BLaER1 treated with 17β-estradiol and CSF1 and Interleukin-3, amounts not matched to agents 10 nM and 100 nM (cell line): ENCODE data around the gene GDAP1L1.

ENCODE experiments used
- H3K27ac ChIP-seq, 11 experiments: shearing (Covaris generic); formaldehyde crosslinking; 2 replicates each; pipeline ENCODE4 v1.8.1; 2022
- H3K27me3 ChIP-seq, 11 experiments: shearing (Covaris generic); formaldehyde crosslinking; 2 replicates each; pipeline ENCODE4 v1.8.1; 2022
- H3K36me3 ChIP-seq, 11 experiments: shearing (Covaris generic); formaldehyde crosslinking; 2 replicates each; pipeline ENCODE4 v1.8.1; 2022
- H3K4me1 ChIP-seq, 10 experiments: shearing (Covaris generic); formaldehyde crosslinking; 2 replicates each; pipeline ENCODE4 v1.8.1; 2022
- H3K4me2 ChIP-seq, 11 experiments: shearing (Covaris generic); formaldehyde crosslinking; 2 replicates each; pipeline ENCODE4 v1.8.1; 2022
- H3K4me3 ChIP-seq, 10 experiments: shearing (Covaris generic); formaldehyde crosslinking; 2 replicates each; pipeline ENCODE4 v1.8.1; 2022
- H3K9ac ChIP-seq, 11 experiments: shearing (Covaris generic); formaldehyde crosslinking; 2 replicates each; pipeline ENCODE4 v1.8.1; 2022
- H3K9me3 ChIP-seq, 11 experiments: shearing (Covaris generic); formaldehyde crosslinking; replicated peaks in 1 of 11; 2 replicates each; pipeline ENCODE4 v1.8.1; 2022
- H4K20me1 ChIP-seq, 11 experiments: shearing (Covaris generic); formaldehyde crosslinking; 2 replicates each; pipeline ENCODE4 v1.8.1; 2022
- Cebpa-rat ChIP-seq, 11 experiments: shearing (Covaris generic); IDR thresholded peaks; 2 replicates each; pipeline ENCODE4 v1.8.1; 2022

GDAP1L1 gene

DNA sequence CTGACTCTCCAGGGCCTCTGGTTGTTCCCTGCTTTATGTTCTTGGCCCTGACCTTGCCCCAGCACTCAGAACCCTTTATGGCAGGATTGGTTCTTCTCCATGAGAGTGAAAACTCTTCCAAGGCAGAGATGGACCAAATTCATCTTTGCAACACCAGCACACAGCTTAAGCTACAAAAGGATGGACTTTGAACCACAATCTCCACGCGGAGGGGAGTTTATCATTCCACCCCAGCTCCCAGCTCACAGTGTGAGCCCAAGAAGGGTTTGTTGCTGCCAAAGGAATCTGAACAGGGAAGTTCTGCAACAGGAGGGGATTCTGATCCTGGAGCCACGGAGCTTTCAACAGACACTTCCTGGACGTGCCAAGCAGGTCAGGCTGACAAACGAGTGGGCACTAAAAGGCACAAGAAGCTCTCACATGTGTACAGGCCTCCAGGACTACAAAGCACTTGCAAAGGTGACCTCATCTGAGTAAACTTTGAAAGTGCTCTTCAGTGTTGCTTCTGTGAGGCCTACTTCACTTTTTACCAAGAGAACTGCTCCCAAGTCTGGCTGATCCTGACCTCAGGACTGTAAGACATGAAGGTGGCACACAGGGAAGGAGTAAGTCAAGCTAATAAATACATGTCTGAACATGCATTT, 55.0 kb downstream of the GDAP1L1 start:
- Histone ChIP-seq H4K20me1 (peaks cover 0 to 18% (median 8%) of the 10 kb centered on the region in 11 experiments; a peak in 5 of 22 replicates), H3K9ac (no peak overlapping the region), H3K4me1 (no peaks in the 10 kb centered on the region), H3K4me3 (no peak overlapping the region), H3K4me2 (no peak overlapping the region), H3K27me3 (no peaks in the 10 kb centered on the region), H3K36me3 (peaks cover 0 to 24% (median 11%) of the 10 kb centered on the region in 11 experiments; a peak in 14 of 22 replicates), H3K9me3 (no peaks in the 10 kb centered on the region), H3K27ac (no peak overlapping the region)
- TF ChIP-seq Cebpa-rat (IDR thresholded peaks at IDR 0.05) = no peak

DNA sequence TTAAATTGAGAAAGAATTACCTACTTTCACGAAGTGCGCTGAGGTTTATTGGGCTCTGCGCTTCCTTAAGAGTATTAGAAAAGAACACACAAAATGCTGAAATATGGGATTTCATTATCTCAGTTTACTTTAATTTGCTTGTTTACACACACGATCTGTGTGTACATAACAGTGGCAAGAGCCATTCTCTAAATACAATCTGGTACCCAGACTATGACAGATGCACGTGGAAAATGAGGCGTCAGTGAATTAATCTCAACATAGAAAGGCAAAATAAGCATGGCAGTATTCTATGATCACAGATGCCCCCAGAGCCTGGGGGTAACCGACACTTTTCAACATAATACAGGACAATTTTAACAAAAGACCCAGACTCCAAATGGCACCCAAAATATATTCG, 55.6 kb downstream of the GDAP1L1 start:
- Histone ChIP-seq H3K27me3 (no peaks in the 10 kb centered on the region), H3K9ac (no peak overlapping the region), H3K27ac (no peak overlapping the region), H3K9me3 (no peaks in the 10 kb centered on the region), H3K4me3 (no peak overlapping the region), H3K4me2 (no peak overlapping the region), H4K20me1 (peaks cover 0 to 18% (median 8%) of the 10 kb centered on the region in 11 experiments; a peak in 5 of 22 replicates), H3K36me3 (peaks cover 0 to 25% (median 11%) of the 10 kb centered on the region in 11 experiments; a peak in 14 of 22 replicates), H3K4me1 (no peaks in the 10 kb centered on the region)
- no peak for TF ChIP-seq Cebpa-rat (IDR thresholded peaks at IDR 0.05)

DNA sequence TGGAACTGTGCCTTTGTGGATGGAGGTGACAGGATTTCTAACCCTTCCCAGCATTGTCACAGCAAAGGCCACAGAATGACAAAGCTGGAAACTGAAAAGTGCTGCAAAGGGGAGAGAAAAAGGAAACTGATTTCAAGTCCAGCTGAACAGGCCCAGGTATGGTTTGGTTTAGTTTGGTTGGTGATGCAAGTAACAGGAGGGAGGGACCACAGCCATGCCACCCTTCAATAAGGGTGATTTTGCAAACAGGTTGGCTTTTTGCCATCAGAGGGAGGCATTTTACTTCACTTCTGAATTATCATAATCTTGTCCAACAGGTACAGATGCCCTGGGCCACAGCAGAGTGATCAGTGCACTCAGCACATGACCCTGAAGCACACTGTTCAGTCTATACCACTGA, 57.3 kb downstream of the GDAP1L1 start:
- H3K9me3 ChIP-seq = no peaks in the 10 kb centered on the region
- no peak overlapping the region for H3K4me2 ChIP-seq
- H3K27ac ChIP-seq = no peak overlapping the region
- H3K9ac ChIP-seq = no peak overlapping the region
- H4K20me1 ChIP-seq = peaks cover 0 to 18% (median 8%) of the 10 kb centered on the region in 11 experiments; a peak in 5 of 22 replicates
- no peak for TF ChIP-seq Cebpa-rat (IDR thresholded peaks at IDR 0.05)
- H3K27me3 ChIP-seq = no peaks in the 10 kb centered on the region
- no peak overlapping the region for H3K4me3 ChIP-seq
- H3K36me3 ChIP-seq = peaks cover 0 to 25% (median 11%) of the 10 kb centered on the region in 11 experiments; a peak in 14 of 22 replicates
- peaks cover 0 to 2% (median 1%) of the 10 kb centered on the region in 10 experiments; a peak in 9 of 20 replicates for H3K4me1 ChIP-seq

DNA sequence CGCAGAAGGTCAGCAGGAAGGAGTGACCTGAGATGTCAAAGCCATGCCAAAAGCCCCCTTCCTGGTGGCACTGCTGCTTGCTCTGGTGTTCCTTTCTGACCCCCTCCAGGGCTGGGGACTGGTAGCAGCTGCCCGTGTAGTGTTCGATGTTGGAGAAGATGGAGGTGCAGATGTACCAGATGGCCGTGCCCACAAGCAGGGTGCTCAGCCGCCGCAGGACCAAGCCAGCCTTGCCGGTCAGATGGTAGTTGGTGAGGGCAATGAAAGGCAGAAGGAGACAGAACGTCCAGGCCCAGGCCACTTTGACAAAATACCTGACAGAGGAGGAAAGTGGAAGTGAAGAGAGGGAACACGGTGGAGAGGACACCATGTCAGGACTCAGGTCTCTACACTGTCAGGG, 59.8 kb downstream of the GDAP1L1 start:
- peaks cover 0 to 25% (median 11%) of the 10 kb centered on the region in 11 experiments; a peak in 14 of 22 replicates for H3K36me3 ChIP-seq
- no peaks in the 10 kb centered on the region for H3K27me3 ChIP-seq
- H3K4me3 ChIP-seq = no peak overlapping the region
- H3K9me3 ChIP-seq = no peaks in the 10 kb centered on the region
- no peak overlapping the region for H3K9ac ChIP-seq
- no peak overlapping the region for H3K27ac ChIP-seq
- peaks cover 12 to 15% (median 13%) of the 10 kb centered on the region in 10 experiments; a peak in 19 of 20 replicates for H3K4me1 ChIP-seq
- H4K20me1 ChIP-seq = peaks cover 0 to 25% (median 2%) of the 10 kb centered on the region in 11 experiments; a peak in 6 of 22 replicates
- no peak overlapping the region for H3K4me2 ChIP-seq
- TF ChIP-seq Cebpa-rat (IDR thresholded peaks at IDR 0.05) = no peak

DNA sequence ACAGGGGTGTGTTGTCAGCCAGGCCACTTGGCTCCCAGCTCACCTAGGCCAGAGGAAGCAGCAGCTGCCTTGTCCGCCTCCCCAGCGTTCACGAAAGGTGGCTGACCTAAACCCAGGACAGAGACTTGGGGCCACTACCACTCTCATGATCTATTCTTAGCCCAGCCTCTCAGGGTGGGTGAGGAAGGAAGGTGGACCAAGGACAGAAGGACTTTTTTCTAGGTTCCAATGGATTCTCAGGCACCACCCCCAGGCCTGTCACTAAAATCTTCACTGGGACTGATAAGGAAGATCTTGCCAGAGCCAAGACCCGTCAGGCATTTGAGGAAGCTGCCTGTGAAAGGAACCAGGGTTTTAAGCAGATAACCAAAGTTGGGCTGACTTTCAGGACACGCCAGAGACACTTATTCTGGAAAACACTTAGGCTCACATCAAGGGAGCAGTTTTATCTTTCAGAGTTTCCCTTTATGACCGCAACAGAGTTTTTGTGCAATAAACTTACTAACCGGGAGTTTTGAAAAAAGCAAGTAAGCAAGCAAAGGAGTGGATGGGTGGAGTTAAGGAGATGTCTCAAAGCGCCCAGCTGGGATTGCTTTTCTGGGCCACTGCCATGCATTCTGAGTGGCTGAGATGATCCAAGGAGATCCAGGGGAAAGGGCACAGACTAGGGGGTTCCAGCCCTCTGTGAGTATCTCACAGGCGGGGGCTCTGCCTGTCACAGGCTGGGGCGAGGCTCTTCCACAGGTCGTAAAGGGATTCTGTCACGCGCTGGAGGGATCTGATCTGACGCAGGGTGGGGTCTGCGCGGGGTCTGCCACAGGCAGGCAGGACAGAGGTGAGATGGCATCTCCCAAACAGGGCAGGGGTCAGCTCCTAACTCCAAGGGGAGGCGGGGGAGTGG, 62.9 kb downstream of the GDAP1L1 start:
- Histone ChIP-seq H3K9me3 (no peaks in the 10 kb centered on the region), H3K4me3 (peak overlapping the region; percentile 73 to 89 (median 88)), H3K4me2 (peak overlapping the region; percentile 96 to 100 (median 98)), H3K27ac (peak overlapping the region in 10 of 11 experiments; percentile 54 to 79 (median 72); a peak in 20 of 22 replicates), H3K27me3 (no peaks in the 10 kb centered on the region), H4K20me1 (peaks cover 0 to 22% (median 0%) of the 10 kb centered on the region in 11 experiments; a peak in 2 of 22 replicates), H3K9ac (peak overlapping the region; percentile 74 to 89 (median 84)), H3K36me3 (peaks cover 0 to 15% (median 8%) of the 10 kb centered on the region in 11 experiments; a peak in 13 of 22 replicates), H3K4me1 (peaks cover 12 to 17% (median 13%) of the 10 kb centered on the region in 10 experiments; a peak in 19 of 20 replicates)
- TF ChIP-seq Cebpa-rat (IDR thresholded peaks at IDR 0.05) = no peak

DNA sequence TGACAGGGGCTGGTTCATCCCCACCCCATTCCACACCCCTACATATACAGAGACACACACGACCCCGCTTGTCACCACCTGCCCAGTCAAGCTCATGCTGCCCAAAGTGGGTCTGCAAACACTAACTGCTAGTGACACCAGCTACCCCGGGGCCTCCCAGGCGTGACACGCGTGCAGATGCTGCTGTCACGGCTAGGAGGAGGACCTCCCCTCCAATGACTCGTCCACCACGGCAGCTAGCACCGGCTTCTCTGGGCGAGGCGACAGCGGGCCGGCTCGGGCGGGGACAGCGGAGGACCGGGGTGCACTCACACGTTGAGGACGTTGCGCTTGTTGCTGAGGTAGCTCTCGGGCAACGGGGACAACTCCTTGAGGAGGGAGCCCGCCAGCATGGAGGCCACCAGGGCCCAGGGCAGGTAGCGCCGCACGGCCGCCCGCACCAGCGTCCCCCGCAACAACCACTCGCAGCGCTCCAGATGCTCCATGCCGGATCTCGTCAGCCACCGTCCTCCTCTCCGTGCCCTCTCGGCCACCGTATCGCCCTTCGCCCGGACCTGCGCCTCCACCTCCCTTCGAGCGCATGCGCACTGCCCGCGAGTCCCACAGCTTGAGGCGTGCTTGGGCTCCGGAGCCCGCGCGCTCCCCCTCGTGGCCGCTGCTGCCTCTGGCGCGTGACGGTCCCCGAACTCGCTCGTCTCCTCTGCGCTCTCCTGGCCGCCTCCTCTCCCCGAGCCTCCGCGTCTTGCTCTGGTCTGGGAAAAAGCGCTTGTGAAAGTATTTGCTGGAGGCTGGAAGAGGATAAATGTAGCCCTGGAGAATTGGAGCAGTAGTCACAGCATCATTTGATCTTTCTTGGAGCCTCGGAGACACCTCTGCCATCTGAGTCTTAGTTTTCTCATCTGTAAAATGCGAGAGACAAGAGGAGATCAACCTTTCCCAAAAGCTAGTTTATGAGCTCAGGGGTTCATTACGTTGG, 63.8 kb downstream of the GDAP1L1 start, which contains the start of gene FITM2:
TSS of gene FITM2 (minus strand) at position 539 of the 976 bp plus-strand sequence. CDS start at position 485, 54 bp downstream.
- Histone ChIP-seq H3K9ac (peak within 1 kb of the TSS; percentile 74 to 89 (median 84)), H3K4me3 (peak within 1 kb of the TSS; percentile 73 to 89 (median 88)), H3K4me2 (peak within 1 kb of the TSS; percentile 96 to 100 (median 98)), H3K27ac (peak within 1 kb of the TSS; percentile 31 to 79 (median 70); a peak in 21 of 22 replicates), H4K20me1 (peaks cover 0 to 22% (median 0%) of the 10 kb centered on the region in 11 experiments; a peak in 2 of 22 replicates), H3K36me3 (peaks cover 0 to 13% (median 8%) of the 10 kb centered on the region in 11 experiments; a peak in 13 of 22 replicates), H3K9me3 (no peaks in the 10 kb centered on the region), H3K4me1 (peaks cover 12 to 17% (median 13%) of the 10 kb centered on the region in 10 experiments; a peak in 19 of 20 replicates), H3K27me3 (no peaks in the 10 kb centered on the region)
- TF ChIP-seq Cebpa-rat (IDR thresholded peaks at IDR 0.05) = no peak

DNA sequence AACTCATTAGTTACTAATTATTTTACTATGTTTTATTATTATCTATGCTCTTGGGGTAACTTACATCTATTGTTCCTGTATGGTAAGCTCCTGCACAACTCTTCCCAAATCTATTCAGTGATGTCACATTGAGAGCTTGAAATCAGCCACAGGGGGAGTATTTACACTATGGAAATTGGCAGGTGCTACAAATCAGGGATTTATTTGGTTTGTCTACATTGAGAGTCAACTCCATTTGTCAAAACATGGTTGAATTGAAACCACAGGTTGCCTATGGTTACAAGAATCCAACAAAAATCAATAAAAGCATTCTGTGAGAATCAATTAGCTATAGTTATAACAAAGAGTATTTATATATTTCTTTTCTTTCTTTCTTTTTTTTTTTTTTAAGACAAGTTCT, 67.8 kb downstream of the GDAP1L1 start:
- no peak overlapping the region for H3K4me2 ChIP-seq
- peaks cover 6 to 11% (median 7%) of the 10 kb centered on the region in 10 experiments; a peak in 19 of 20 replicates for H3K4me1 ChIP-seq
- no peak for TF ChIP-seq Cebpa-rat (IDR thresholded peaks at IDR 0.05)
- no peak overlapping the region for H3K9ac ChIP-seq
- peaks cover 0 to 6% (median 0%) of the 10 kb centered on the region in 11 experiments; a peak in 2 of 22 replicates for H4K20me1 ChIP-seq
- no peaks in the 10 kb centered on the region for H3K36me3 ChIP-seq
- no peaks in the 10 kb centered on the region for H3K27me3 ChIP-seq
- no peak overlapping the region for H3K27ac ChIP-seq
- no peak overlapping the region for H3K4me3 ChIP-seq
- H3K9me3 ChIP-seq = peaks cover 0 to 2% (median 0%) of the 10 kb centered on the region in 11 experiments; a peak in 2 of 22 replicates
